Stimulated activated CD8-positive, alpha-beta memory T cell treated with anti-CD3 and anti-CD28 coated beads, Interleukin-4, amount 100 ng/mL, for 4 hours (primary cell): ENCODE data around the gene C4orf50.

Experiments
- DNase-seq, 2 donors: peaks; one replicate each; pipeline ENCODE4 v3.0.0-alpha.2; 2020; ENCODE audit warnings: low read depth in 2 of 2, low spot score in 1 of 2

The C4orf50 gene

DNA sequence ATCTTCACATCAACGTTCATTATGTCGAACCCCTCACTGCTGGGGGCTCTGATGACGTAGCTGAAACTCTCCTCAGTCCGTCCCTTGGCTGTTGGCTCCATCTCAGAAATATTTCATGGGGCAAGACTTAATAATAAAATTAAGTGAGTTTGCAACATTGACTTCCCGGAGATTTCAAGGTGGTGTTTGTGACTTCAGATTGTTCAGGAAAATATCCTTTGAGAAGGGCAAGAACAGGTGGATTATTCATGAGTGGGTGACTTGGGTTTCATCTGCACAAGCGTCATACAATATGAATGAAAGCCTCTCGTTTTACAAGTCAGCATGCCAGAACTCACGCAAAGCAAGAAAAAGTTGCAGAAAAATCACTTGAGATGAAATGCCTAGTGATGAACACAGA lies at the start of gene C4orf50:
TSS of gene C4orf50 (minus strand) at position 101 of the 400 bp plus-strand sequence.
- no peak for DNase-seq

DNA sequence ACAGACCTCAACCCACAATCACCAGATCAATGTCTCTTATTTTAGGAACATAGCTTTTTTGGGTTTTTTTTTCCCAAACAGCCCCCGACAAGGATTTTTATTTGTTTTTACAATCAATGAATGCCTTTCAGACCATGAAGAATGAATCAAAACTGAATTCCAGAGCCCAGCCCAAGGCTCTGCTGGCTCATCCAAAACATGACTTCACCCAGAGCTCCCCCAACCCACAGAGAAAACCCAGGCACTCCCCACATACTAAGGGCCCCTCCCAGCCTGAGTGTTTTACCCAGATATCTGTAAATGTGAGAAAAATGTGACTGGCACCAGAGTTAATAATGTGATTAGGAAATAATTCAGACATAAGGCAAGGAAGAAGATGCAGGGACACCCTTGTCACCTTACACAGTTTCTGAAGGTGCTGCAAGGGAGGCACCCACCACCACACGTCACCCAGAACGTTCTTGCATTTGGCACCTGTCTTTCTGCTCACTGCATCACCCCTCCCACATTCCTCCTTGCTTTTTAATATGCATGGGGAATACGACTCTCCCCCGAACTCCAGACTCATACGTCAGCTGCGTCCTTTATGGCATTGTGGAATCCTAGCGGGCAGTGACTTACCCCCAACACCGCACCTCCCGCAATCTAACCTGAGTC lies 47.8 kb upstream of the C4orf50 start:
- no peak for DNase-seq

DNA sequence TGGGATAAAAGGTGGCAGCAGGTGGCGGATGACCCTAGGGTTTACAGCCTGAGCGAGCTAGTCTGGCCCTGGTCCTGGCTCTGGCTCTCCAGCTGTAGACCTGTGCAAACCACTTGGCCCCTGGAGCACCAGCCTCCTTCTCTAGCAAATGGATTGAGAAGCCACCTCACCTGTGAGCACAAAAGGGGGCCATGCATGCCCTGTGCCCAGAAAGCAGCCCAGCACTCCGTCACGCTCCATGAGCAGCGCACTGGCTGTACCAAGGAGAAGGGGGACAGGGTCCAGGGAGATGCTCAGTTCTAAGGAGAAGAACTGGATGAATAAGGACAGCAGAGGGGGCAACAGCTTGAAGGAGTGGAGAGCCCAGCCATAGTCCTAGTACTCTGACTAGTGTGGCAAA lies 46.9 kb upstream of the C4orf50 start:
- DNase-seq, result no peak

DNA sequence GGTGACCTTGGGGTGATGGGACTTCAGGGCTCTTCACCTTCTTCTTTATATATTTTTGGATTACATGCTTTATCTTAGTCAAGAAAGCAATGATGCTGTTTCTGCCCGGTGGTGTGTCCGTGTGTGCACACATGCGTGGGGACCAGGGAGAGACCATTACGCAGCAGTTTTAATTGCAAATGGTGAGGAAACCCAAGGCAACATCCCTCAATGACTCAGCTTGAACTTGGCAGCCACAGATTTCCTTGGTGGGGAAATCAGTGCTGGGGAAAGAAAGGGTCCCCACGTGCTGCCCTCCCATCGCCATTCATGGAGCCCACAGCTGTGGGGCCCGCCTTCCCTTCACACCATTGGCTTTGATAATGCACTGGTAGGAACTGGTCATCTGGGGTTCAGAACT lies 46.2 kb upstream of the C4orf50 start:
- DNase-seq, result no peak

DNA sequence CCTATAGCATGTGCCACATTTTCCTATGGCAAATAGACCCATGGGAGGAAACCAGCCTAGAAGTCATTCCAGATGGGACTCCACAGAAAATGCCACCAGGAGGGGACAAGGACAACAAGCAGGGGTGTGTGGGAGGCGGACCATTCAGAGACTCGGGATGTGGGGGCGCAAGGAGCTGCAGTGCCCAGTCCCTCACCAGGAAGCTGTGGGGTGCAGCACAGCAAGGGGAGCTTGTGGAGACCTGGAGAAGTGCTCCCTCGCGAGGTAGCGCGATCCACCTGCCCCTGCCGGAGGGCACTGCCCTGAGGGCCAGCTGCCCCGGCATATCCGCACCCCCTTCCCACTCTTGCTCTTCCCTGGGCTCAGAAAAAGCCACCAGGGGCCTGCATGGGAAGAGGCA lies 45.5 kb upstream of the C4orf50 start:
- DNase-seq, result no peak

DNA sequence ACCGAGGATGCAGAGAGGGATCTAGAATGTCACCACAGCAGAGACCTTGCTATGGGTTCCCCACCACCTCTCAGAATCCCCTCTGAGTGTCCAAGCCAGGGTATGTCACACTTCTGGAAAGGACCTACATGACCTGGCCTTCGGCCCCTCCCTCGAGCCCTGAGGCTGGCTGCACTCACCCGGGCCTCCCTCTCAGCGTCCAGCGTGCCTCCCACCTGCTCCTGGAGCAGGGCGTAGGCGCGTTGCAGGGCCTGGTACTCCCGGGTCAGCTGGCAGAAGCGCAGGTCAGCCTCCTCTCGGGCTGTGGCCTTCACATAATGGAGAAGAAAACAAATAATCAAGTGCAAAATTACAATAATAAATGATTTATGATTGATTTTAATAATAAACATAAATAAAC lies 43.9 kb upstream of the C4orf50 start:
- DNase-seq, result no peak

DNA sequence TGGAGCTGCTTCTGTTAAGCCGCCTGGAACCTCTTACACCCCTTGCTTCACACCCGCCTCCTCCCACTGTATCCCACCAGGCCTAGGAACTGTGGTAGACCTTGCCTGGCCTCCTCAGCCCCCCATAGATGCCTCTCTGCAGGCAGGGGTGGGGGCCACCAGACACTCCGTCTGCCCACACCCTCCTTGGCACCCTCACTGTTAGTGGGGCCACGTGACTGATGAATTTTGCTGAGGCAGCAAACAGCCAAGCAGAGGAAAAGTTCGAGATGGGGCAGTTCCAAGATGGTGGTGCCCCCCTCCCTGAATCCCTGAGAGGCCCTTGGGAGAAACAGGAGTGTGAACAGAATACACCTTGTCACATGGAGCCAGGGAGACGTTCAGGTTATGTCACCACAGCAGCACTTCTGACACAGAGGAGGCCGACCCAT lies 41.2 kb upstream of the C4orf50 start:
- no peak for DNase-seq

DNA sequence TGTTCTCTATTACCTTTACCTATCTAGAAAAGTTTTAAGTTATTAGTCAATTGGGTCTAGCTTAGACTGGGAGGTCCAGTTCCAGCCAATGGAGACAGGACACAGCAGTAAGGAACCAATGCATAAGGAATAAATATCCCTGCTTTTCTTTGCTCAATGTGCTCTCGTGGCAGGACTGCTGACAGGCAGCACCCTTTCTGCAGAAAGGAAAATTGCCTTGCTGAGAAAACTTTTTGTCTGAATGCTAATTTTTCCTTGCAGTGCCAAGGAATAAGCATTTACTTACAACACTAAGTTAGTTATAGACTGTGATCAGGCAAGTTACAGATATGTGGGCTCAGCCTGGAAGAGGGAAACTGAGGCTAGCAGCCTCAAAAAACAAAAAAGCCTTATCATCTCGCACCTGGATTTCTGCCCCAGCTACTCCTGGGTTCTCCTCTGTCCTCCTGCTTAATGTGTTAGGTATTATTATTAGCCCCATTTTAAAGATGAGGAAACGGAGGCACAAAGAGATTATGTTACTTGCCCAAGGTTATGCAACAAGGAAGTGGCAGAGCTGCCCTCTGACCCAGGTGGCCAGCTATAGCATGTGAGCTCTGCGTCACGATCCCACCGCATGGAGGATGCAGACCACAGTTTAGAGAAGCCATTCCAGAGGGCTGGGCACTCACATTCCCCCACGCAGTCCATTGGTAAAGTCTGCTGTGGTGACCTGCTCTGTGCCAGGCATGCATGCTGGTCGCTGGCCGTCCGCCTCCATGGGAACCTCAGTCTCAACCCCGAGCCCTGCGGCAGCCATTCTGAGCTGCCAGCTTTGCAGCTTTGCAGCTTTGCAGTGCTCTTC lies 40.5 kb upstream of the C4orf50 start:
- DNase-seq, result no peak

DNA sequence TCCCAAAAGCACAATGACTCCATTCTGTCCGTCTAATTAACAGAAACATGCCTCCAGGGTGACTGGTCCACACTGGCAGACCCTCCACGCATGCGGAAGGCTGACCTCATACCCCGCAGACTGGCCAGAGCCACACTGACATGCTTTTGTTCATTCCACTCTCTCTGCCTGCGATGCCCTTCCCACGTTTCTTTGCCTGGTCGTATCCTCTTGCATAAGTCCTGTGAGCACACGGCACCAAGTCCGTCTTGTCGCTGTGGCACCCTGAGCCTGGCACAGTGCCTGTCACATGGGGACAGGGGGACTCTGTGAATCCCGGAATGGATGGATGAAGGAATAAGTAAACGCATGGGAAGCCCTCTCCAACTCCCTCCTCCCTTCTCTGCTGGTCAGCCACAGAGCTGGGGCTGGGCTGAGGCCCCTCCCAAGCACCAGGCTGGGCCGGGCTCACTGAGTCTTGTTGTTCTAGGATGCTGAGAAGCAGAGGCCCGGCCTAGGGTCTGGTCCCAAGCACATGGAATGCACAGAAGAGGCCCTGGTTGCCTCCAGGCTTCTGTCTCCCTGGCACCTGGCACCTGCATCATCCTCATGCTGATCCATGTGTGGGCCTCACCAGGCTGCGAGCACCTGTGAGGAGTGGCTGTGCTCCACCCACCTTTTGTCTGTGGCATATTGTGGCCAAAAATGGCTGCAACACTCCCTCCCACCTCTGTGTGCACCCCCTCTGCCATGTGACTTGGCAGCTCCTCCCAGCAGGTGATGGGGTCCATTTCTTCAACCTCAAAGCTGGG lies 38.9 kb upstream of the C4orf50 start:
- DNase-seq, result no peak

DNA sequence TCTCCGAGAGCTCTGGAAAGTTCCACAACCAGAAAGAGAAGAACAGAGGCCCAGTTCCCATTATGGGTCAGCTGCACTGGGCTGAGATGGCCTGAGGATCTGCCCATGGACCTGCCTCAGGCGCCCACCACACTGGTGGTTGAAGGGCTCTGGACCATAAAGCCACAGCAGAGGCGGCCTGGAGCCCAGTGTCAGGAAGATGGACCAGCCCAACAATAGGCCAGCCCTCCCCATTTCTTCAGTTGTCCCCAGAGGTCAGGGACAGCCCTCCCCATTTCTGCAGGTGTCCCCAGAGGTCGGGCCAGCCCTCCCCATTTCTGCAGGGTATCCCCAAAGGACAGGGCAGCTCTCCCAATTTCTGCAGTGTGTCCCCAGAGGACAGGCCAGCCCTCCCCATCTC lies 37.2 kb upstream of the C4orf50 start:
- no peak for DNase-seq

DNA sequence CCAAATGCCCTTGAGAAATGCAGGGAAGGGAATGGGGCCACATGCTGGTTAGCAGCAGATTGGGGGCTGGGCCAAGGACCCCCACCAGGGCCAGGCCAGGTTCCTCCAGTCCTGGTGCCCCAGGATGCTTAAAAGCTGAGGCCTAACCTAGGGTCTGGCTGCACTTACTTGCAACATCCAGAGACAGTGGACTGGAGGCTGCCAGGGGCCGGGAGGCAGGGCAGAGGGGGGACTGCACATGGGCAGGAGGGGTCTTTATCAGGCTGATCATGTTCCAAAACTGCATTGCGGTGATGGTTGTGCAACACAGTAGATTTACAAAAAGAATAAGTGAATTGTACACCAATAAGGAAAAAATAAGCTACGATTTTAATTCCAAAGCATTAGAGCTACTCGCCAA lies 36.8 kb upstream of the C4orf50 start:
- no peak for DNase-seq

DNA sequence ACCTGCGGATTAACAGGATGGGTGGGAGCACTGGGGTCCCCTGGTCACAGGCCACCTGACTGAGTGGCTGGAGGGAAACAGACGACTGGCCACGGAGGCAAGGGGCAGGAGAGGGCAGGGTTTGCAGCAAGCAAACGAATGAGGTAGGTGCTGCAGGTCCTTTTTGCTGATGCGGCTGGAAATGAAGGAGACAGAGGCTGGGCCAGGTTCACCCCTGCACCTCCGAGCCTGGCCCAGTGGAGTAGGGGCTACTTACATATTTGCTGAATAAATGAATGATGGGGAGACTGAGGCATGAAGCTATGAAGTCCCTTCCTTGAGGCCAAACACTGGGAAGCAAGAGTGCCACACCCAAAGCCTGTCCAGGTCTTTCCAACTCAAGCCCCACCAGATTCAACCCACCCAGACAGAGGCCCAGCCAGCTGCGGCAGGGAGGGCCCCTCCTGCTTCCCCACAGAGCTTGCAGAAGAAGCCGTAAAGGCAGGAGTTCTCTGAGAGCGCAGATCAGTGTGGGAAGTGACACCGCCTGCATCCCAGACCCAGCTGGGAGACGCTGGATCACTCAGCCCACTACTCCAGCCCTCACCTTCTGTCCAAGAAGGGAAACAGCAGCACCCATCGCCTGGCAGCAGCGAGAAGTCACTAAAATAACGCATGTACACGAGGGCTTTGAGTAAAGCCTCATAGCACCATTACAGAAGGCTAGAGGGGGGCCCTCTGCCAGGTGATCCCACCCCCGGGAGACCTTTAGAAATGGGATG lies 36.1 kb upstream of the C4orf50 start:
- no peak for DNase-seq

DNA sequence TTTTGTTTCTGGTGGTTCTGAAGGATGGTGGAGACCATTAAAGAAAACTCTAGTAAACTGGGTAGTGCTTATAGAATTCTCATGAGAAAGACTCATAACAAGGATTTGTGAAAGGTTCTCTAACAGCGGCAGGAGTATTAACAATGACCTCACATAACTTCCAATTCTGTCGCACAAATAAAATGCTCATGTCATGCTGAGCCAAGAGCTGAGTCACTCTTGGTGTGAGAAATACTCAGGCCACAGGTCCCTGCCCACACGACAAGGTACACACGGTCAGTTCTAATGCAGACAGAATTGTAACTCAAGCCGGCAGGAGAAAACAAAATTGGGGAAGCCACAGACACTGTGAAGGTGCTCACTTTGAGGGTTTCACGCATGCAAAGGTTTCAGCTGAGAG lies 34.4 kb upstream of the C4orf50 start:
- DNase-seq, result no peak

DNA sequence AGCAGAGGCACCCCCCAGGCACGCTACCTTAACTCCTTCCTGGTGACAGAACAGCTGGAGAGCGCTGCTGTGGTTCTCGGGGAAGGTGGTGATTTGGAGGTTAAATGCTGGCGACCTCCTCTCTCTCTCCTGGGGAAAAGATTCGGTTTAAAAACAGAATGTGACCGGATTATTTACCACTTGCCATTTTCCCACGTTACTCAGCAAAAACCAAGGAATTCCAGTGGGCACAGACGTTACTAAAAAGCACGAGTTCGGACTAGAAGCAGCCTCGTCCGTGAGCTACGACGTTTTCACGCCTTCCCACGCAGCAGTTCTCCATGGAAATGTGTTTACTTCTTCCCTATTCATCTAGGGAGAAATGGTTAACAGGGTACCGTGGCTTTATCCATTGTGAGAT lies 32.3 kb upstream of the C4orf50 start:
- DNase-seq, result no peak

DNA sequence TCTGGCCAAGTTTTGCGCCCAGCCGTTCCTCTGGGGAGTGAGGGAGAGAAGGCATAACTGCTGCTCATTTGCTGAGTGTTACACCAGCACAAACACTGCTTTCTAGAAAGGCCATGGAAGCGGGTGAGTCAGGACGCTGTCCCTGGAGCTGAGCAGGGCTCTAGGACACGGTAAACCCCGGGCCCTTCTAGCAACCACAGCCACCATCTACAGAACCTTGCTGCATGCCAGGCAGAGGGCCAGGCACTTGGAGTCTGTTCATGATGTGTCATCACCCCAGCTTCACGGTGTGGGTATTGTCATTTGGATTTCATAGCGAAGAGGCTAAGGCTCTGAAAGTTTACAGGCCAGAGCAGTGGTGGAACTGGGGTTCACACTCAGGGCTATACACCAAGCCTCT lies 31.8 kb upstream of the C4orf50 start:
- no peak for DNase-seq

DNA sequence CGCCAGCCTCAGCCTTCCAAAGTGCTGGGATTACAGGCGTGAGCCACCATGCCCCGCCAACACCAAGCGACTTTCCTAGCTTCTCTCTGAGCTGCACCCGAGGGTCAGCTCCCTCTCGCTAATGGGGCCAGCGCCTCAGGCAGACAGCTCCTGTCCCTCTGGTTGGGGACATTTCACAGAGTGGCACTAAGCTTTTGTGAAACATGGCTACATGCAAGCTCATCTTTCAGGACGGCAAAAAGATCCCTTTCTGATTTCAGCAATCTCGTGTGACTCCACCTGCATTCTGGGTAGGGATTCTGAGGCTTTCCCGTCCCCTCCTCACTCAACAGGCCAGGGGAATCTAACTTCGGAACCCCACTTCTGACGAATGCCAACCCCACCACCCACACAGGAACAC lies 31.0 kb upstream of the C4orf50 start:
- DNase-seq, result no peak

DNA sequence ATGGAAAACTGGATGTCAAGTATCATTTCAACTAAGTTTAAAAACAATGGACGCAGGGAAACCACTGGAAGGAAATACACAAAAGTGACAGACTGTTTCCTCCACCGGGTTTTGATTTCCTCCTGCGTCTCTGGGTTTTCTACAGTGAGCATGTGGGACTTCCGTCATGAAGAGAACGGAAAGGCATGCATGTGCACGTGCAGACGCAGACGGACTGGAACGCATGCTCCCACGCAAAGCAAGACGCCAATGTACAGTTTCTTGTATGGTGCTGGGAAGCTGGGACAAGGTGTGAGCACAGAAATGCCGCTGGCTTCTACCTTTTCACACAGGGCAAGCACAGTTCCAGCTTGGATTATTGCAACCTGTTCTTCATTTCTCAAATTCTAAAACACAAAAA lies 30.3 kb upstream of the C4orf50 start:
- DNase-seq, result no peak

DNA sequence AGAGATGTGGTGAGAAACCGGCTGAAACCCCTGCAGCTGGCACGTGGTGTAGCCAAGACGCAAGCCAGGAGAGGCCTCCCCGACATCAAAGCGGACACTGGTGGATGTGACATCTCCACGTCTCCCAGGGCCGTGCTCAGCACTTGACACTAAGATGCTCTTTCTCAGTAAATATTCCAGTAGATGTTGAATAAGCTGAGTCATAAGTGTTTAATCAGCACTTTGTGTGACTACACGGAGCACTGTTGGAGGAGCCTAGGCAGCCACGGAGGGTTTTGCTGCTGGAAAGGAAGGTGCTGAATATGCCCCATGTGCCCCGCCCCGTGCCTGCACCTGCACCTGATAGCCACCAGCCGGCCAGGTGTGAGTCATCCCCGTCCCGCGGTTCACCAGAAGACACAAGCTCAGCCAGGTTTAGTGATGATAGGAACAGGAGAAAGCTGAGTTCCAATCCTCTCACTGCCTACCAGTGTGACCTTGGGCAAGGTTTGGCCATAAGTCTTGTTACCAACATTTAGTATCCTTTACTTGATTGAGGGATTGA lies 29.0 kb upstream of the C4orf50 start:
- DNase-seq, result no peak

DNA sequence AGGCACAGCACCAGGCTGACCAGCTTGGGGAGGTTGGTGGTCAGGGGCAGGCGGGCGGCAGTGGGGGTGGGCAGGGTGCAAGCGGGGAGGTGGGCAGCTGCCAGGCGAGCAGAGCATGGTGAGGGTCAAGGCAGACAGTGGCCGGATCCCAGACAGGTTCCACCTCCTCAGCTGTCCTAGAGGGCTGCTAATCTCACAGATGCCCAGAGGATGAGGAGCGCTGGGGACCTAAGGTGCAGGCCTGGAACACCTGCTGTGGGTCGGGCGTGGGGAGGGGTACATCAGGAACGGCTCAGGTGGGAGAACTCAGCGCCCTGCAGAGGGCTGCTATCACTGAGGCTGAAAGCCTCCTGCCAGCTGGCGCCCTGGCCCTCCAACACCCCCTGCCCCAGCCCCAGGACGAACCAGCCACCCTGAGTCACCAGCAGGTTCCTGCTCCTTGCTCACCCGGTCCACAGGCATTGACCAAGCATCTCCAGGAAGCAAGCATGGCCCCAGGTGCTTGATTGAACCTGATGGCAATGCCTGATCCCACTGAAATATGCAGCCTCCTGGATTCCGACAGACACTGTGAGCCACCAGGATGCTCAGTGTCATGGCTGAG lies 28.4 kb upstream of the C4orf50 start:
- no peak for DNase-seq

DNA sequence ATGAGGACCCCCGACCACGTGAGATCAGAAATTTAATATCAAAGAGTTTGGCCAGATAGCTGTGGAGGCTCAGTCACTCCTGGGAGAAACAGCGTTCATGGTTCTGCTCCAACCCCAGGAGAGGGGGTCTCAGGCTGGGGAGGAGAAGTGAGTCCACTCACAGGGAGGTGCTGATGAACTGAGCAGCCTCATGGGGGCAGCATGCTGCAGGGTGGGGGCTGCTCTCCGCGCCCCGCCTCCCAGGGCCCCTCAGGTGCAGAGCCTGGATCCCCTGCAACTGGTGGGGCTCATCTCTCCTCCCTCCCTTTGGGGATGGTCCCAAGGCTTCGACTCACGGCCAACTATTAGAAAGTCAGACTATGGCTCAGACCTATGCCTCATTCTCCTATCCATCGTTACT lies 26.6 kb upstream of the C4orf50 start:
- no peak for DNase-seq

DNA sequence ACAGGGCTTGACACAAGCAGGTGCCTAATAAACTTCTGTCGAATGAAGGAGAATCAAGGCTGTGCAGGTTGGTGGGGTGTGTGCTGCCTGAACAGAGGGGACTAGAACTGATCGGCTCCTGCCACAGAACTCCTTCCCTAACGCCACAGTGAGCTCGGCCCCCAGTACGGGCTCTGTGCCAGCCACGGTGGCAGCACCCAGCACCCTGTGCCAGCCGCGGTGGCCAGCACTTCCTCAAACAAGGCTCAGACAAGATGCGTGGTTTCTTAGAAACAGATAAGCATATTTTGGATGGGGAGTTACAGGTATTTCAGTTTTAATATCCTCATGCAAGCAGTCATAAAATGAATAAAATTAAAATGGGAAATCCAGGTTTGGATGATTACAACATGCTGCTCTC lies 26.0 kb upstream of the C4orf50 start:
- no peak for DNase-seq
